HEK293 (cell line): Measurements from ENCODE around the gene KIF26B.

Source experiments
- CTCF ChIA-PET: fragments of 350-600 bp; formaldehyde crosslinking; extraction: SDS; loops from one replicate; lab custom pipeline; 2021; ENCODE audit warnings: antibody characterized with exemption; lab: Yijun Ruan, JAX
- POLR2A ChIA-PET: fragments of 300-600 bp; formaldehyde crosslinking; extraction: SDS; loops from one replicate; lab custom pipeline; 2020; ENCODE audit warnings: antibody characterized with exemption, inconsistent platforms; lab: Yijun Ruan, JAX
- H3K27ac ChIP-seq: fragments of 200-500 bp; sonication (Bioruptor generic); 2 replicates; pipeline ENCODE4 v1.5.1; 2014; ENCODE audit warnings: low read depth, low read length, control low read depth, inconsistent platforms; ENCODE audit errors: extremely low read depth
- H3K36me3 ChIP-seq, 2 experiments: fragments of 200-500 bp in 1 of 2; sonication (Bioruptor generic) in 1 of 2; 1 replicate in 1 of 2; 2 replicates in 1 of 2; pipeline ENCODE4 v1.5.1; 2014 to 2017; ENCODE audit warnings: inconsistent platforms in 2 of 2, low read length in 2 of 2; ENCODE audit not compliant: control insufficient read depth in 2 of 2, insufficient read depth in 1 of 2
- H3K4me1 ChIP-seq: fragments of 200-500 bp; sonication (Bioruptor generic); 2 replicates; pipeline ENCODE4 v1.5.1; 2014; ENCODE audit warnings: mild to moderate bottlenecking, low read length, inconsistent platforms; ENCODE audit not compliant: control insufficient read depth, insufficient read depth
- H3K4me3 ChIP-seq: 2 replicates; pipeline ENCODE4 v1.5.1; 2011; ENCODE audit warnings: low read depth, mild to moderate bottlenecking, control low read depth, low read length, moderate library complexity
- H3K9me3 ChIP-seq: fragments of 200-500 bp; sonication (Bioruptor generic); 2 replicates; pipeline ENCODE4 v1.5.1; 2014; ENCODE audit warnings: low read depth, low read length, inconsistent platforms; ENCODE audit not compliant: control insufficient read depth, insufficient read depth
- GLIS2 ChIP-seq: fragments of 450-650 bp; formaldehyde crosslinking; IDR thresholded peaks from 2 replicates; pipeline ENCODE4 v1.5.1; 2016; ENCODE audit warnings: missing biosample characterization, missing genetic modification characterization
- MEIS1 ChIP-seq: sonication (generic); formaldehyde crosslinking; IDR thresholded peaks from 2 replicates; pipeline ENCODE4 v1.8.1; 2022; ENCODE audit warnings: missing genetic modification reagents, mild to moderate bottlenecking, borderline replicate concordance
- PRDM1 ChIP-seq: fragments of 450-650 bp; formaldehyde crosslinking; IDR thresholded peaks from 2 replicates; pipeline ENCODE4; 2016; ENCODE audit warnings: missing biosample characterization, missing genetic modification characterization
- SCRT1 ChIP-seq: fragments of 450-650 bp; formaldehyde crosslinking; IDR thresholded peaks from 2 replicates; pipeline ENCODE4 v1.5.1; 2016; ENCODE audit warnings: missing biosample characterization, missing genetic modification characterization, borderline replicate concordance
- SETDB1 ChIP-seq: IDR thresholded peaks from one replicate; pipeline ENCODE4 v1.6.1; 2017; ENCODE audit warnings: mild to moderate bottlenecking, low read length, moderate library complexity, mixed read lengths; ENCODE audit not compliant: insufficient read length
- ZFP69B ChIP-seq: fragments of 450-650 bp; formaldehyde crosslinking; IDR thresholded peaks from 2 replicates; pipeline ENCODE4 v1.5.1; 2016; ENCODE audit warnings: missing biosample characterization, missing genetic modification characterization
- ZNF16 ChIP-seq: fragments of 450-650 bp; formaldehyde crosslinking; IDR thresholded peaks from 2 replicates; pipeline ENCODE4 v1.5.1; 2016; ENCODE audit warnings: low read depth, missing biosample characterization, missing genetic modification characterization
- ZNF23 ChIP-seq: fragments of 450-650 bp; formaldehyde crosslinking; IDR thresholded peaks from 2 replicates; pipeline ENCODE4 v1.5.1; 2016; ENCODE audit warnings: missing biosample characterization, missing genetic modification characterization, borderline replicate concordance
- ZNF24 ChIP-seq: fragments of 450-650 bp; formaldehyde crosslinking; IDR thresholded peaks from 2 replicates; pipeline ENCODE4 v1.5.1; 2016; ENCODE audit warnings: missing biosample characterization, missing genetic modification characterization
- ZNF324 ChIP-seq: fragments of 450-650 bp; formaldehyde crosslinking; IDR thresholded peaks from 2 replicates; pipeline ENCODE4 v1.5.1; 2016; ENCODE audit warnings: missing biosample characterization, missing genetic modification characterization
- ZNF561 ChIP-seq: fragments of 450-650 bp; IDR thresholded peaks from 2 replicates; pipeline ENCODE4 v1.5.1; 2018; ENCODE audit warnings: missing biosample characterization, missing genetic modification characterization, borderline replicate concordance
- ZNF707 ChIP-seq: fragments of 450-650 bp; formaldehyde crosslinking; IDR thresholded peaks from 2 replicates; pipeline ENCODE4 v1.5.1; 2016; ENCODE audit warnings: missing biosample characterization, missing genetic modification characterization
- ZNF747 ChIP-seq: fragments of 450-650 bp; formaldehyde crosslinking; IDR thresholded peaks from 2 replicates; pipeline ENCODE4 v1.5.1; 2016; ENCODE audit warnings: missing biosample characterization, missing genetic modification characterization
- ZNF76 ChIP-seq: fragments of 450-650 bp; formaldehyde crosslinking; IDR thresholded peaks from 2 replicates; pipeline ENCODE4; 2016; ENCODE audit warnings: low read depth, missing biosample characterization, missing genetic modification characterization, borderline replicate concordance
- TF ChIP-seq, protein P1 (sequence below): fragments of 450-650 bp; formaldehyde crosslinking; conservative IDR thresholded peaks from 2 replicates; pipeline ENCODE4 v1.5.1; 2016; ENCODE audit warnings: low read depth, missing biosample characterization, missing genetic modification characterization
- TF ChIP-seq, protein P2 (sequence below): fragments of 450-650 bp; formaldehyde crosslinking; IDR thresholded peaks from 2 replicates; pipeline ENCODE4 v1.5.1; 2016; ENCODE audit warnings: missing biosample characterization, missing genetic modification characterization
- TF ChIP-seq, protein P3 (sequence below): fragments of 450-650 bp; formaldehyde crosslinking; IDR thresholded peaks from 2 replicates; pipeline ENCODE4 v1.5.1; 2016; ENCODE audit warnings: missing biosample characterization, missing genetic modification characterization
- TF ChIP-seq, protein P4 (sequence below): fragments of 450-650 bp; formaldehyde crosslinking; IDR thresholded peaks from 2 replicates; pipeline ENCODE4 v1.5.1; 2016; ENCODE audit warnings: missing biosample characterization, missing genetic modification characterization
- TF ChIP-seq, protein P5 (sequence below): fragments of 450-650 bp; formaldehyde crosslinking; IDR thresholded peaks from 2 replicates; pipeline ENCODE4 v1.5.1; 2016; ENCODE audit warnings: missing biosample characterization, missing genetic modification characterization

Gene KIF26B

DNA sequence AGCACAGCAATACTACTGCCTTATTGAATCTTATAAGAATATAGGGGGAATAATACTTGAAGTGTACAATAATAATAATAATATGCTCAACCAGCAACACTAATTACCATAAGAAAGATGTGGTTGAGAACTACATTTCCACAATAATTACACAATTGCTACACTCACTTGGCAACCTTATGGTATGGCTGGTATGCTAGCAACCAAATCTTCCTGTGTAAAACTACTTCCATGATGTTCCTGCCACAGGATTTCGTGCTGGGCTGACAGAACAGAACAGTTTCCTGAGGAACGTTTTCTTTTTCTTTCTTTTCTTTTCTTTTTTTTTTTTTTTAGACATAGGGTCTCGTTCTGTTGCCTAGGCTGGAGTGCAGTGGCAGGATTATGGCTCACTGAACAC, 50.6 kb downstream of the KIF26B start (continued):
- TF ChIP-seq, protein P1, sequence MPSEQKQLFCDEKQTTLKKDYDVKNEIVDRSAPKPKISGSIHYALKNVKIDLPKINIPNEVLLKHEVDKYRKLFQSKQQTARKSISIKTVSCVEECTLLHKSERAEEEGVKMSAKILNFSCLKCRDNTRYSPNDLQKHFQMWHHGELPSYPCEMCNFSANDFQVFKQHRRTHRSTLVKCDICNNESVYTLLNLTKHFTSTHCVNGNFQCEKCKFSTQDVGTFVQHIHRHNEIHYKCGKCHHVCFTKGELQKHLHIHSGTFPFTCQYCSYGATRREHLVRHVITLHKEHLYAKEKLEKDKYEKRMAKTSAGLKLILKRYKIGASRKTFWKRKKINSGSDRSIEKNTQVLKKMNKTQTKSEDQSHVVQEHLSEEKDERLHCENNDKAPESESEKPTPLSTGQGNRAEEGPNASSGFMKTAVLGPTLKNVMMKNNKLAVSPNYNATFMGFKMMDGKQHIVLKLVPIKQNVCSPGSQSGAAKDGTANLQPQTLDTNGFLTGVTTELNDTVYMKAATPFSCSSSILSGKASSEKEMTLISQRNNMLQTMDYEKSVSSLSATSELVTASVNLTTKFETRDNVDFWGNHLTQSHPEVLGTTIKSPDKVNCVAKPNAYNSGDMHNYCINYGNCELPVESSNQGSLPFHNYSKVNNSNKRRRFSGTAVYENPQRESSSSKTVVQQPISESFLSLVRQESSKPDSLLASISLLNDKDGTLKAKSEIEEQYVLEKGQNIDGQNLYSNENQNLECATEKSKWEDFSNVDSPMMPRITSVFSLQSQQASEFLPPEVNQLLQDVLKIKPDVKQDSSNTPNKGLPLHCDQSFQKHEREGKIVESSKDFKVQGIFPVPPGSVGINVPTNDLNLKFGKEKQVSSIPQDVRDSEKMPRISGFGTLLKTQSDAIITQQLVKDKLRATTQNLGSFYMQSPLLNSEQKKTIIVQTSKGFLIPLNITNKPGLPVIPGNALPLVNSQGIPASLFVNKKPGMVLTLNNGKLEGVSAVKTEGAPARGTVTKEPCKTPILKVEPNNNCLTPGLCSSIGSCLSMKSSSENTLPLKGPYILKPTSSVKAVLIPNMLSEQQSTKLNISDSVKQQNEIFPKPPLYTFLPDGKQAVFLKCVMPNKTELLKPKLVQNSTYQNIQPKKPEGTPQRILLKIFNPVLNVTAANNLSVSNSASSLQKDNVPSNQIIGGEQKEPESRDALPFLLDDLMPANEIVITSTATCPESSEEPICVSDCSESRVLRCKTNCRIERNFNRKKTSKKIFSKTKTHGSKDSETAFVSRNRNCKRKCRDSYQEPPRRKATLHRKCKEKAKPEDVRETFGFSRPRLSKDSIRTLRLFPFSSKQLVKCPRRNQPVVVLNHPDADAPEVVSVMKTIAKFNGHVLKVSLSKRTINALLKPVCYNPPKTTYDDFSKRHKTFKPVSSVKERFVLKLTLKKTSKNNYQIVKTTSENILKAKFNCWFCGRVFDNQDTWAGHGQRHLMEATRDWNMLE (tag by site-specific recombination): no peak
- TF ChIP-seq ZNF747 (tag by site-specific recombination) (no peak), GLIS2 (tag by site-specific recombination) (no peak), ZNF76 (no peak), ZFP69B (tag by site-specific recombination) (no peak), MEIS1 (no peak), ZNF16 (tag by site-specific recombination) (no peak)
- TF ChIP-seq, protein P2, sequence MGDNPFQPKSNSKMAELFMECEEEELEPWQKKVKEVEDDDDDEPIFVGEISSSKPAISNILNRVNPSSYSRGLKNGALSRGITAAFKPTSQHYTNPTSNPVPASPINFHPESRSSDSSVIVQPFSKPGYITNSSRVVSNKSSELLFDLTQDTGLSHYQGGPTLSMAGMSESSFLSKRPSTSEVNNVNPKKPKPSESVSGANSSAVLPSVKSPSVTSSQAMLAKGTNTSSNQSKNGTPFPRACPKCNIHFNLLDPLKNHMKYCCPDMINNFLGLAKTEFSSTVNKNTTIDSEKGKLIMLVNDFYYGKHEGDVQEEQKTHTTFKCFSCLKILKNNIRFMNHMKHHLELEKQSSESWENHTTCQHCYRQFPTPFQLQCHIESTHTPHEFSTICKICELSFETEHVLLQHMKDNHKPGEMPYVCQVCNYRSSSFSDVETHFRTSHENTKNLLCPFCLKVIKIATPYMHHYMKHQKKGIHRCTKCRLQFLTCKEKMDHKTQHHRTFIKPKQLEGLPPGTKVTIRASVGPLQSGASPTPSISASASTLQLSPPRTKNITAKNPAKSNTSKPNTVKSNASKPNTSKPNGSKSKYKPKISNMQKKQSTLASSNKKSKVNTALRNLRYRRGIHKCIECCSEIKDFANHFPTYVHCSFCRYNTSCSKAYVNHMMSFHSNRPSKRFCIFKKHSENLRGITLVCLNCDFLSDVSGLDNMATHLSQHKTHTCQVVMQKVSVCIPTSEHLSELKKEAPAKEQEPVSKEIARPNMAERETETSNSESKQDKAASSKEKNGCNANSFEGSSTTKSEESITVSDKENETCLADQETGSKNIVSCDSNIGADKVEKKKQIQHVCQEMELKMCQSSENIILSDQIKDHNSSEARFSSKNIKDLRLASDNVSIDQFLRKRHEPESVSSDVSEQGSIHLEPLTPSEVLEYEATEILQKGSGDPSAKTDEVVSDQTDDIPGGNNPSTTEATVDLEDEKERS (tag by site-specific recombination): no peak
- TF ChIP-seq, protein P3, sequence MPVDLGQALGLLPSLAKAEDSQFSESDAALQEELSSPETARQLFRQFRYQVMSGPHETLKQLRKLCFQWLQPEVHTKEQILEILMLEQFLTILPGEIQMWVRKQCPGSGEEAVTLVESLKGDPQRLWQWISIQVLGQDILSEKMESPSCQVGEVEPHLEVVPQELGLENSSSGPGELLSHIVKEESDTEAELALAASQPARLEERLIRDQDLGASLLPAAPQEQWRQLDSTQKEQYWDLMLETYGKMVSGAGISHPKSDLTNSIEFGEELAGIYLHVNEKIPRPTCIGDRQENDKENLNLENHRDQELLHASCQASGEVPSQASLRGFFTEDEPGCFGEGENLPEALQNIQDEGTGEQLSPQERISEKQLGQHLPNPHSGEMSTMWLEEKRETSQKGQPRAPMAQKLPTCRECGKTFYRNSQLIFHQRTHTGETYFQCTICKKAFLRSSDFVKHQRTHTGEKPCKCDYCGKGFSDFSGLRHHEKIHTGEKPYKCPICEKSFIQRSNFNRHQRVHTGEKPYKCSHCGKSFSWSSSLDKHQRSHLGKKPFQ (tag by site-specific recombination): no peak
- TF ChIP-seq, protein P4, sequence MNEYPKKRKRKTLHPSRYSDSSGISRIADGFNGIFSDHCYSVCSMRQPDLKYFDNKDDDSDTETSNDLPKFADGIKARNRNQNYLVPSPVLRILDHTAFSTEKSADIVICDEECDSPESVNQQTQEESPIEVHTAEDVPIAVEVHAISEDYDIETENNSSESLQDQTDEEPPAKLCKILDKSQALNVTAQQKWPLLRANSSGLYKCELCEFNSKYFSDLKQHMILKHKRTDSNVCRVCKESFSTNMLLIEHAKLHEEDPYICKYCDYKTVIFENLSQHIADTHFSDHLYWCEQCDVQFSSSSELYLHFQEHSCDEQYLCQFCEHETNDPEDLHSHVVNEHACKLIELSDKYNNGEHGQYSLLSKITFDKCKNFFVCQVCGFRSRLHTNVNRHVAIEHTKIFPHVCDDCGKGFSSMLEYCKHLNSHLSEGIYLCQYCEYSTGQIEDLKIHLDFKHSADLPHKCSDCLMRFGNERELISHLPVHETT (tag by site-specific recombination): no peak

DNA sequence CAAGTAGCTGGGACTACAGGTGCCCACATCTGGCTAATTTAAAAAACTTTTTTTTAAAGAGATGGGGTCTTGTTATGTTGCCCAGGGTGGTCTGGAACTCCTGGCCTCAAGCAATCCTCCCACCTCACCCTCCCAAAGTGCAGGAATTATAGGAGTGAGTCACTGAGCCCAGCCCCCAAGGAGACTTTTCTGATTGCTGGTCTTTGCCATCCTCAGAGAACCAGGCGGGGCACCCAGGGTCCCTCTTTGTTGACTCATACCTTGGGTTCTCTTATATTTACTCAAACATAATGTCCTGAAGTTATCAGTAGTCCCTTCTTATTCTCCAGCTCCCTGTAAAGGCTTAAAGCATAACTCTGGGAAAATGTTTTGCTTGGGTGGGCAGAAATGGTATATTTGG, 51.1 kb downstream of the KIF26B start:
- no peak for TF ChIP-seq SETDB1
- no peak for TF ChIP-seq ZNF561 (tag by site-specific recombination)
- ChIA-PET POLR2A (no interaction called here), CTCF (no interaction called here)
- H3K36me3 ChIP-seq: no peaks in the 10 kb centered on the region
- H3K4me3 ChIP-seq: no peak overlapping the region
- no peaks in the 10 kb centered on the region for H3K4me1 ChIP-seq
- H3K27ac ChIP-seq: no peak overlapping the region
- H3K9me3 ChIP-seq: no peaks in the 10 kb centered on the region

DNA sequence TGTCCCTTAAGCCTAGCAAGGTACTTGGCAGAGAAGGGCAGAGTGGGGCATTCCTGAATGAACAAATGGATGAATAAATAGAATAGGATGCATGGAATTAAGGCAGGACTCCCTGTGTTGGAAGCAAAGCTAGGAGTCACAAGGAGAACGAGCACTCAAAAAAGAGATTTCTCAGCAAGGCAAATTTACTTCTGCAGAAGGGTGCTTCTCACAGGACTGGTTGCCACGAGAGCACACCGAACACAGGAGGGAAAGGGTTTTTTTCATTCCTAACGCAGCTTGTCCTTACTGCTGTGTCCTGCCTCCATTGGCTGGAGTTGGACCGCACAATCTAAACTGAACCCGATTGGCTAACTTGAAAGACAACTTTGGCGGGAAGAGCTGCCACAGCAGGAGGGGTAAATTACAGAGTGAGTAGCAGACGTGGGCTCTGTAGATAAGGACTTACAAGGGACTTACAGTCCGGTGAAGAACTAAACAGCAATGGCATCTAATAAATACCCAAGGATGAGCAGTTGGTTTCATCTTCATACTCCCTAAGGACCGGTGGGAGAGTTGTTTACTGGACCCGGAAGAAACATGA, 52.4 kb downstream of the KIF26B start:
- ChIA-PET CTCF (no interaction called here), POLR2A (no interaction called here)
- Histone ChIP-seq H3K4me3 (no peak overlapping the region), H3K4me1 (no peaks in the 10 kb centered on the region), H3K36me3 (no peaks in the 10 kb centered on the region), H3K9me3 (no peaks in the 10 kb centered on the region), H3K27ac (no peak overlapping the region)
- TF ChIP-seq ZNF23 (tag by site-specific recombination) (no peak), ZNF707 (no peak), ZNF24 (tag by site-specific recombination) (no peak), SCRT1 (tag by site-specific recombination) (no peak), PRDM1 (tag by site-specific recombination) (no peak), ZNF324 (no peak), SETDB1 (peak; percentile 96)
- TF ChIP-seq, protein P5, sequence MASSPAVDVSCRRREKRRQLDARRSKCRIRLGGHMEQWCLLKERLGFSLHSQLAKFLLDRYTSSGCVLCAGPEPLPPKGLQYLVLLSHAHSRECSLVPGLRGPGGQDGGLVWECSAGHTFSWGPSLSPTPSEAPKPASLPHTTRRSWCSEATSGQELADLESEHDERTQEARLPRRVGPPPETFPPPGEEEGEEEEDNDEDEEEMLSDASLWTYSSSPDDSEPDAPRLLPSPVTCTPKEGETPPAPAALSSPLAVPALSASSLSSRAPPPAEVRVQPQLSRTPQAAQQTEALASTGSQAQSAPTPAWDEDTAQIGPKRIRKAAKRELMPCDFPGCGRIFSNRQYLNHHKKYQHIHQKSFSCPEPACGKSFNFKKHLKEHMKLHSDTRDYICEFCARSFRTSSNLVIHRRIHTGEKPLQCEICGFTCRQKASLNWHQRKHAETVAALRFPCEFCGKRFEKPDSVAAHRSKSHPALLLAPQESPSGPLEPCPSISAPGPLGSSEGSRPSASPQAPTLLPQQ (tag by site-specific recombination): no peak
